Stimulated activated CD4-positive, alpha-beta T cell treated with anti-CD3 and anti-CD28 coated beads, Interleukin-1b, Interleukin-23, amount 100 ng/mL, for 24 hours (primary cell): ENCODE data around the gene IZUMO4.

Experiments used
- DNase-seq, 4 experiments: peaks; one replicate each; pipeline ENCODE4 v3.0.0-alpha.2; 2020; ENCODE audit warnings: low read depth in 4 of 4, low spot score in 1 of 4

IZUMO4 gene

GRCh38 chr19:2096480-2097202 is at the start of gene IZUMO4:
IZUMO4 (plus strand) TSS chr19:2096915; CDS start chr19:2096946, 31 bp downstream.
- DNase-seq: peak; percentile 99 to 100 (median 100)

GRCh38 chr19:2047076-2047448 is 49.7 kb upstream of the IZUMO4 start:
- no peak for DNase-seq

GRCh38 chr19:2047449-2048103 is 49.1 kb upstream of the IZUMO4 start:
- no peak for DNase-seq

- no peak for DNase-seq
Measured at GRCh38 chr19:2048104-2048958, 48.4 kb upstream of the IZUMO4 start.

GRCh38 chr19:2048959-2049740 is 47.6 kb upstream of the IZUMO4 start:
- DNase-seq: no peak

GRCh38 chr19:2049741-2050348 is 46.9 kb upstream of the IZUMO4 start:
- no peak for DNase-seq

- no peak for DNase-seq
Measured at GRCh38 chr19:2050349-2050990, 46.2 kb upstream of the IZUMO4 start.

- peak; percentile 90 to 98 (median 94) for DNase-seq
Measured at GRCh38 chr19:2050991-2051772, 45.5 kb upstream of the IZUMO4 start, which contains the start of gene MKNK2. MKNK2 (minus strand) TSS chr19:2051244; CDS start chr19:2050851, 393 bp downstream.

- DNase-seq: no peak
Measured at GRCh38 chr19:2051773-2052704, 44.7 kb upstream of the IZUMO4 start.

GRCh38 chr19:2053601-2054389 is 42.9 kb upstream of the IZUMO4 start:
- no peak for DNase-seq

- DNase-seq: no peak
Measured at GRCh38 chr19:2054763-2055162, 42.0 kb upstream of the IZUMO4 start.

- DNase-seq: no peak
Measured at GRCh38 chr19:2055931-2056836, 40.5 kb upstream of the IZUMO4 start.

- DNase-seq: no peak
Measured at GRCh38 chr19:2056837-2057192, 39.9 kb upstream of the IZUMO4 start.

- DNase-seq: no peak
Measured at GRCh38 chr19:2057484-2058469, 38.9 kb upstream of the IZUMO4 start.
